Stimulated activated CD8-positive, alpha-beta memory T cell treated with anti-CD3 and anti-CD28 coated beads, Interleukin-4, amount 100 ng/mL, for 24 hours (primary cell): ENCODE measurements around the gene STARD5.

Experiments
- DNase-seq: peaks from one replicate; pipeline ENCODE4 v3.0.0-alpha.2; 2020; ENCODE audit warnings: low read depth

The STARD5 gene

GRCh38 chr15:81292523-81293001 lies 31.4 kb downstream of the STARD5 start:
- no peak for DNase-seq

DNA sequence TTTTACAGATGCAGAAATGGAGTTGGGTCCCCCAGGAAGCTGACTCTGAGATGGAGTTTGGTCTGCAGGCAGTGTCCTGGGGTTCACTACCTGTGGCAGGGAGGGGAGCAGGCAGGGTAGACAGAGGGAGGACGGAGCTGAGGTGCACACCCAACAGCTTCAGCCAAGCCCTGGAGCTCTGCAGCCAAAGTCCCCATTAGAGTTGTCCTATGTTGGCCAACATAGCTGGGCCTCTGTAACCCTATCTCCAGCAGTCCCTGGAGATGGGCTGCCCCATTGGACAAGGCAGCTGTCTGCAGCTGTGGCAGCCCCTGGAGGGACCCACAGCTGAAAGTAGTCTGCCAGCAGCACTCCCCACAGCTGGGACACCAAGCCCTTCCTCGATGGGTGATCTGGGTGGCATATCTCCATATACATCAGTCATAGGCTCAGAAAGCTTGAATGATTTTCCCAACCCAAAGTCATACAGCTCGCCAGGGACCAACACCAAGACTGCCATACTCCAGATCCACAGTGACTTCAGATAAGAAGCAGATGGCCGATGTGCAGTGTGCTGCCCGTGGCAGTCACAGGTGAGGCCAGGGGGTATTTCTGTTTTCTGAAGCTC lies 31.9 kb downstream of the STARD5 start:
- DNase-seq: no peak

DNA sequence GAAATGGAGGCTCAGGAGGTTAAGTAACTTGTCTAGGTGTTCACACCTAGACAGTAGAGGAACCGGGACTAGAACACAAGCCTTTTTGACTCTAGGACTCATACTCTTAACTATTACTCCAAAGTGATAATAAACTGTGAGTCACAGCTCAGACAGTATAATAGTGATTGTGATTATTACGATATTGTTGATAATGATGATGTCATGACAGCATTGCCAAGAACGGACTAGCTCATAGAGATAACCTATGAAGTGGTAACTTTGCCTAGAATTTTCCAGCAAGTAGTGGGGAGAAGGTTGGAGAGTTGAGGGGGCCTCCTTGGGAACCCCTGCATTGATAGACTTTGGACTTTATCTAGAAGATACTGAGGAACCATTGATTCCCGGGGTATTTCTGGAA lies 34.0 kb downstream of the STARD5 start:
- no peak for DNase-seq

DNA sequence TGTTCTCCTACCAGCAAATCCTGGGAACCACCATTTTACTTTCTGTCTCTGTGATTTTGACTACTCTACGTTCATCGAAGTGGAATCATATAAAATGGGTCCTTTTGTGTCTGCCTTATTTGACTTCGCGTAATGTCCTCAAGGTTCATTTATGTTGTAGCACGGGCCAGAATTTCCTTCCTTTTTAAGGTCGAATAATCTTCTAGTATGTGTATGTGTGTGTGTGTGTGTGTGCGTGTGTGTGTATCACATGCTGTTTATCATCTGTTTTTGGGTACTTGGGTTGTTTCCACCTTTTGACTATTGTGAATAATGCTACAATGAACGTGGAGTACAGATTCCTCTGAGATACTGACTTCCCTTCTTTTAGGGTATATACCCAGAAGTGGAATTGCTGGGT lies 35.3 kb downstream of the STARD5 start:
- DNase-seq: no peak

GRCh38 chr15:81288040-81288439 lies 35.9 kb downstream of the STARD5 start:
- no peak for DNase-seq

DNA sequence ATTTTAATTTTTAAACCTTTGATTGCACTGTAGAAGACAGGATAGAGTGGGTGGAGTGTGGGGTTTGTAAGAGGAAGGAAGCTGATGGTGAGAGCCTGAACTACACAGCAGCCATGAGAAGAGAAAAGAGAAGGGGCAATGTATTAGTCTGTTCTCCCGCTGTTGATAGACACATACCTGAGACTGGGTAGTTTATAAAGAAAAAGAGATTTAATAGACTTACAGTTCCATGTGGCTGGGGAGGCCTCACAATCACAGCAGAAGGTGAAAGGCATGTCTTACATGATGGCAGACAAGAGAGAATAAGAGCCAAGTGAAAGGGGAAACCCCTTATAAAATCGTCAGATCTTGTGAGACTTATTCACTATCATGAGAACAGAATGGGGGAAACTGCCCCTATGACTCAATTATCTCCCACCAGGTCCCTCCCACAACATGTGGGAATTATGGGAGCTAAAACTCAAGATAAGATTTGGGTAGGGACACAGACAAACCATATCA lies 37.3 kb downstream of the STARD5 start:
- DNase-seq: no peak

DNA sequence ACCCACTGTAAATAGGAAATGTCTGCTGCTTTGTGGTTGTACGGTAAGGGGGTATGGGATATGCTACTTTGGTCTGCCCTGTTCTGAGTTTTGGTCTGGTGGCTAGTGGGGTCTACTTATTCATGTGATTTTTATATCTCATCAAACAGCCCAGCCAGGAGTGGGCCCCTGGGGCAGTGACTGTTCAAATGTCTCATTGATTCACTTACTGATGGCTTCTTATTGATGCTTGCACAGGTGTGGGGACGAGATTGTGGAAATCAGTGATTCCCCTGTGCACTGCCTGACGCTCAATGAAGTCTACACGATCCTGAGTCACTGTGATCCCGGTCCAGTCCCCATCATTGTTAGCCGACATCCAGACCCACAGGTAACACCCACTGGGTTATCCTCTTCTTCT lies 38.5 kb downstream of the STARD5 start:
- DNase-seq: no peak

DNA sequence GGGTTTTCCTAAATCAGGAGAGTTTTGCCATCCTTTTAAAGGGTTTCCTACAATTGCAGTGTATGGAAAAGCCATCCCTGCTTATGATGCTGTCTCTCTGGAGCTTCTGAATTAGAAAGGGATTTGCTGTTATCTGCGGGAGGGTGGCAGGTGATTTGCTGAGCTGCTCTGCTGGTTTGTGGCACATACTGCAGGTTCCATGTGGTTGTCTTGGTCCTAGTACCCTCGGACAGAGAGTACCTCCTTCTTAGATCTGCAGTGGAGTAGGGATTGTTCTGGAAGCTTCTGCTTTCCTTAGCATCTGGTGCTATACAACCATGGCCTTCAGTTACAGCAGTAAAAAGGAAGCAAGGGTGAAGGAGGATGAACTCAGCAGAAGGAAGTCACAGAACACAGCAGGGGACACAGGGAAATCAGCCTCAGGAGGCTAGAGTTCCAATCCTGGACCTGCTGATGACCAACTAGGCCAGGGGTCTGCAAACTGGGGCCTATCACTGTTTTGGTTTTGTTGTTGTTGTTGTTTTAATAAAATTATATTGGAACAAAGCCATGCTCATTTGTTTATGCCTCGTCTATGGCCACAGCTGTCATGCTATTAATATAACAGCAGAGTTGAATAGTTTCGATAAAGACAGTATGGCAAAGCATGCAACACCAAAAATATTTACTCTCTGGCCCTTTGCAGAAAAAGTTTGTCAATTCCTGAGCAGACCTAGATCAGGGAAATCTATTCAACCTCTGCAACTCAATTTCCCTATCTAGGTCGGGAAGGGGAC lies 39.5 kb downstream of the STARD5 start:
- DNase-seq: no peak

DNA sequence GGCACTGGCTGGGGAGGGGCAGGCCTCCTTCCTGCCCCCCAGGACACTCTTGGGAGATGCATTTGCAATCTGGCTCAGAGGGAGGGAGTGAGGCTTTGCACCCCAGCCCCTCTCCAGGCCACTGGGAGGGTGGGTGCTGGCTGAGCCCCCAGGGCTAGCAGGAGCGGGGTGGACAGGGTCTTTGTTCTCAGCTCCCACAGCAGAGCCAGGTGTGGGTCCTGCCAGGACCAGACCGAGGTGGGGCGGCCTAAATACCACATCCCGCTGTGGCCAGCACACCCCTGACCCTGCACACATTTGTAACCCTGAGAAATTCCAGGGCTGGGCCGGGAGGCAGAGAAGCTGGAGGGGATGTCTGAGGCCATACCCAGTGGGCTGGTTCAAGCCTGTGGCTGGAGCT lies 41.0 kb downstream of the STARD5 start:
- DNase-seq: no peak

GRCh38 chr15:81282606-81282895 lies 41.4 kb downstream of the STARD5 start:
- DNase-seq: no peak

- DNase-seq: no peak
These were observed 42.0 kb downstream of the STARD5 start for GRCh38 chr15:81281766-81282605.

DNA sequence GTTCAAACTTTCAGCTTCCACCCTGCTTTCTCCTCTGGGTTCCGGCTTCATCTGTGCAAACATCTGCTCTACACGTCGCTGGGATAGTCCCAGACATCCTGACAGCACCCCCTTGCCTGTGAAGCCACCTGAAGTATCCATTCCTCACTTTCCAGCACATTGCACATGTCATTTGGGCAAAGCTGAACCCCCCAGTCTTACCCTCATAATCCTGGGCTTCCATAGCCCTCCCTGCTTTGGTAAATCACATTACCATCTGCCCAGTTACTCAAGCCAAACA lies 42.5 kb downstream of the STARD5 start:
- no peak for DNase-seq

- no peak for DNase-seq
These were observed 43.1 kb downstream of the STARD5 start for GRCh38 chr15:81280696-81281455.

- no peak for DNase-seq
These were observed 44.1 kb downstream of the STARD5 start for GRCh38 chr15:81279621-81280485.

GRCh38 chr15:81278306-81279029 lies 45.5 kb downstream of the STARD5 start:
- DNase-seq: no peak

DNA sequence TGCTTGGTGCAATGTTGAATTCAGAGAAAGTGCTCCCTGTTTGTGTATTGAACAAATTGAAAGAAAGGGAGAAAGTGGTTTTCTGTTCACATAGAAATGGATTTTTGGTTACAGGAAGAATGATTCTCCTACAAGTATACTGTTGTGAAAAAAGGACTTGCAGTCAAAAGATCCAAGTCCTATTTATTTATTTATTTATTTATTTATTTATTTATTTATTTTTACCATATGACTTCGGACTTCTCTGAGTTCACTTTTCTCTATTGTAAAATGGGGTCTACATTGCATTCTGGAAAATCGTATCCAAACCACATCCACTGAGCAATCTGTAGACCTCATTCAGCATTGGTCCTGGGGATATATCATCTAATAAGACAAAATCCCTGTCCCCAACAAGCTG lies 46.1 kb downstream of the STARD5 start:
- DNase-seq: no peak

DNA sequence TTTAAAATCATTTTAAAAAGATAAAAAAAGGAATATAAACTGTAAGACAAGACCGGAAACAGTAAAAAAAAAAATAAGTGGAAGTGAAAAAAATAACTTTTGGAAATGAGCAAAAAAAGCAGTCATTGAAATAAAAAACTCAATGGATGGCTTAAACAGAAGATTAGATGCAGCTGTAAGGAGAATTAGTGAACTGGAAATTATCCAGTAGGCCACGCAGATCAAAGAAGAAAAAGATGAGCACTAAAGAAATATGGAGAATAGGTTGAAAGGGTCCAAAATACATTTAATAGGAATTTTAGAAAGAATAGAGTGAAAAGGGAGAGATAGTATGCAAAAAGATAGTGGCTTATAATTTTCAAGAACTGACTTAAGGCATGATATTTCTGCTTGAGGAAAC lies 47.0 kb downstream of the STARD5 start:
- DNase-seq: no peak

- no peak for DNase-seq
These were observed 48.1 kb downstream of the STARD5 start for GRCh38 chr15:81275711-81276392.

- peak; percentile 62 for DNase-seq
These were observed 48.8 kb downstream of the STARD5 start for GRCh38 chr15:81274931-81275707.
